SJCRH30 (cell line): ENCODE results near the gene SEMA6B. TPM values are rescaled to one million over a fixed set of nuclear protein-coding genes. Genes with fewer than 3 reads are reported as not detected.

Experiments
- DNase-seq, 2 experiments: peaks; one replicate each; pipeline ENCODE4 v3.0.0-alpha.2; 2015 to 2020
- H3K27ac ChIP-seq: fragments of 250-450 bp; sonication (Bioruptor Pico); 2 replicates; pipeline ENCODE4 v1.5.1; 2020; ENCODE audit warnings: mild to moderate bottlenecking, moderate library complexity
- H3K27me3 ChIP-seq: fragments of 250-450 bp; sonication (Bioruptor Pico); 2 replicates; pipeline ENCODE4 v1.5.1; 2020; ENCODE audit warnings: mild to moderate bottlenecking, moderate library complexity
- H3K36me3 ChIP-seq: fragments of 250-450 bp; sonication (Bioruptor Pico); 2 replicates; pipeline ENCODE4 v1.5.1; 2020; ENCODE audit warnings: mild to moderate bottlenecking, moderate library complexity
- H3K4me1 ChIP-seq: fragments of 250-450 bp; sonication (Bioruptor Pico); 2 replicates; pipeline ENCODE4 v1.5.1; 2020; ENCODE audit warnings: mild to moderate bottlenecking, moderate library complexity
- H3K4me3 ChIP-seq: fragments of 250-450 bp; sonication (Bioruptor Pico); 2 replicates; pipeline ENCODE4 v1.5.1; 2020; ENCODE audit warnings: mild to moderate bottlenecking, moderate library complexity
- H3K9me3 ChIP-seq: fragments of 250-450 bp; sonication (Bioruptor Pico); replicated peaks from 2 replicates; pipeline ENCODE4 v1.5.1; 2020; ENCODE audit warnings: mild to moderate bottlenecking, moderate library complexity
- total RNA-seq: library from RNA; depleted of rRNA; stranded (reverse); fragments of >200 nt; shearing (Covaris generic); gene quantifications from 2 replicates; pipeline ENCODE4 v1.2.3, GENCODE V29; 2014; rRNA removed

The SEMA6B gene
- total RNA-seq, 1 experiment from 2014 or later, result 116 TPM

DNA sequence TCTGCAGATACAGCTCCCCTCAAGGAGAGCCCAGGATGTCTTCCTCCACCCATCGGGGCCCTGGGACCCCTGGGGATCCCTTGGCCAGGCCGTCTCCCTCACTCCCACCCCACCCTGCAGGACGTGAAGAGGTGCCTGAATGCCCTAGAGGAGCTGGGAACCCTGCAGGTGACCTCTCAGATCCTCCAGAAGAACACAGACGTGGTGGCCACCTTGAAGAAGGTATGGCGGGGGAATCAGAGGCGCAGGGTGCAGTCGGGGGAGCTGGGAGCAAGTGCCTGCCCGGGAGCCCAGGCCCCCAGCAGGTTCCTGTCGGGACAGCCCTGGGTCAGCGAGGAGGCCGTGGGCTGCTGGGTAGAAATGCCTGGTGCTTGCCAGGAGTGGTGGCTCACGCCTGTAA is 60.8 kb downstream of the SEMA6B start:
- Histone ChIP-seq H3K27ac (no peak overlapping the region), H3K27me3 (no peaks in the 10 kb centered on the region), H3K4me1 (peaks cover 12% of the 10 kb centered on the region), H3K9me3 (no peaks in the 10 kb centered on the region), H3K36me3 (peaks cover 3% of the 10 kb centered on the region; the same call in 1 of the 2 replicates), H3K4me3 (no peak overlapping the region)
- DNase-seq, result no peak

DNA sequence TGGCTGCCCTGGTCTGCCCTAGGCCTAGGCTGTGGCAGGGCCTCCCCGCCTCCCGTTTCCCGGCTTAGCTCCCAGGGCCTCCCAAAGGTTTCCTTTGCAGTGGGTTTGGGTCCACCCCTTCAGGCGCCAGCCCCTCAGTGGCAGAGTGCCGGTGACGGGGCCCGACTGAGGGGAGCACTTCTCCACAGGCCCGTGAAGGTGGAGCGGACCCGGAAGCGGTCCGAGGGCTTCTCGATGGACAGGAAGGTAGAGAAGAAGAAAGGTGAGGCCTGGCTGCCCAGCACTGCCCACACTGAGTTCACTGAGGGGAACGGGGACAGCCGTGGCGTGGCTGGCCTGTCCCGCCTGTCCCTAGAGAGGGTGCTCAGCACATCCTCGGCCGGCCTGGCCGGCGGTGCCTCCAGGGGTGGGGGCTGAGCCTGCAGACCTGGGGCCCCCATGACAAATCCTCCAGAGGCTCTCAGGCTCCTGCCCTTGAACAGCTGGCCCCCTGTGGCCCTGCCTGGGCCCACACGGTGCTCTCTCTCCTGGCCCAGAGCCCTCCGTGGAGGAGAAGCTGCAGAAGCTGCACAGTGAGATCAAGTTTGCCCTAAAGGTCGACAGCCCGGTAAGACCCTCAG is 61.6 kb downstream of the SEMA6B start:
- H3K36me3 ChIP-seq, result peaks cover 8% of the 10 kb centered on the region

DNA sequence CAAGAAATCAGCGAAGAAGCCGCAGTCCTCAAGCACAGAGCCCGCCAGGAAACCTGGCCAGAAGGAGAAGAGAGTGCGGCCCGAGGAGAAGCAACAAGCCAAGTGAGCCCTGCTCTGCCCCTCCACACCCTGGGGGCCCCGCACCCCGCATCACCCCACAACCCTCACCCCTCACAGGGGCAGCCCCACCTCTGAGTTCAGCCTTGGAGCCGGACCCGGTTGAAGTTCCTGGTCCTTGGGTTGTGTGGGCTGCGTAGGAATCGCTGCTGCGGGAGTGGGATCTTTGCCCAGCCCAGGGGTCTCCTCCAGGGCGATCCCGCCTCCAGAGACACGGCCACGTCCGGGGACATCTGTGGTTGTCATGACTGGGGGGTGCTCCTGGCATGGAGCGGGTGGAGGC is 63.2 kb downstream of the SEMA6B start:
- H3K36me3 ChIP-seq, result peaks cover 23% of the 10 kb centered on the region
- no peaks in the 10 kb centered on the region for H3K4me1 ChIP-seq
- no peaks in the 10 kb centered on the region for H3K27me3 ChIP-seq
- H3K27ac ChIP-seq, result no peak overlapping the region
- peaks cover 3% of the 10 kb centered on the region; the same call in 1 of the 2 replicates for H3K9me3 ChIP-seq
- DNase-seq, result no peak
- no peak overlapping the region for H3K4me3 ChIP-seq

More for the DNA sequence above, 61.6 kb downstream of the SEMA6B start:
- Histone ChIP-seq H3K27me3 (no peaks in the 10 kb centered on the region), H3K4me1 (peaks cover 6% of the 10 kb centered on the region), H3K9me3 (no peaks in the 10 kb centered on the region; the same call in 1 of the 2 replicates), H3K27ac (no peak overlapping the region), H3K4me3 (no peak overlapping the region)
- DNase-seq, result no peak

DNA sequence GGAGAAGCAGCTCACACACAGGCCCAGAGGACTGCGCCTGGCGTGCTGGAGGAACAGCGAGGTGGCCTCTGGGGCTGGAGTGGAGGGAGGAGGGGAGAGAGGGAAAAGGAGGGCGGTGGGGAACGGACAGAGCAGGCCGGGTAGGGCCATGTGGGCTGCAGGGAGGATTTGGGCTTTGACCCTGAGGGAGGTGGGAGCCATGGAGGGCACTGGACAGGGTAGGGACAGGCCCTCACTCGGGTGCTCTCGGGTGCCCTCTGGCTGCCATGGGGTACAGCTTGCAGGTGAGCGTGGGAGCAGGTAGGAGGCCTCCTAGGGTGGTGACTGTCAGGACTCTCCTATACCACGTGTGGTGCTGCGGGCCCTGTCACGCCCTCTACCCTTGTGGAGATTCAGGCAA is 64.0 kb downstream of the SEMA6B start:
- Histone ChIP-seq H3K9me3 (peaks cover 3% of the 10 kb centered on the region; the same call in 1 of the 2 replicates), H3K27ac (no peak overlapping the region), H3K36me3 (peaks cover 25% of the 10 kb centered on the region), H3K27me3 (no peaks in the 10 kb centered on the region), H3K4me1 (no peaks in the 10 kb centered on the region), H3K4me3 (no peak overlapping the region)
- no peak for DNase-seq

DNA sequence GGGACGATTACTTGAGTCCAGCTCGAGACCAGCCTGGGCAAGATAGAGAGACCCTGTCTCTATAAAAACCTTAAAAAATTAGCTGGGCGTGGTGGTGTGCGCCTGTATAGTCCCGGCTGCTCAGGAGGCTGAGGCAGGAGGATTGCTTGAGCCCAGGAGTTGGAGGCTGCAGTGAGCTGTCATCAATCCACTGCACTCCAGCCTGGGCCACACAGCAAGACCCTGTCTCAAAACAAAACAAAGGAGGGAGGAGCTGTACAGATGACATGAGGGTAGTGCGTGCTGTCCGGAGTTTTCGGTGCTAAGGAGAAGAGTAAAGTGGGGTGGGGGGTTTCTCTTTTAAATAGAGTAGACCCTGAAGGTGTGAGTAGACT is 64.8 kb downstream of the SEMA6B start:
- Histone ChIP-seq H3K27ac (no peak overlapping the region), H3K4me3 (no peak overlapping the region), H3K4me1 (no peaks in the 10 kb centered on the region), H3K9me3 (peaks cover 3% of the 10 kb centered on the region; the same call in 1 of the 2 replicates), H3K27me3 (no peaks in the 10 kb centered on the region), H3K36me3 (peaks cover 31% of the 10 kb centered on the region)
- no peak for DNase-seq

DNA sequence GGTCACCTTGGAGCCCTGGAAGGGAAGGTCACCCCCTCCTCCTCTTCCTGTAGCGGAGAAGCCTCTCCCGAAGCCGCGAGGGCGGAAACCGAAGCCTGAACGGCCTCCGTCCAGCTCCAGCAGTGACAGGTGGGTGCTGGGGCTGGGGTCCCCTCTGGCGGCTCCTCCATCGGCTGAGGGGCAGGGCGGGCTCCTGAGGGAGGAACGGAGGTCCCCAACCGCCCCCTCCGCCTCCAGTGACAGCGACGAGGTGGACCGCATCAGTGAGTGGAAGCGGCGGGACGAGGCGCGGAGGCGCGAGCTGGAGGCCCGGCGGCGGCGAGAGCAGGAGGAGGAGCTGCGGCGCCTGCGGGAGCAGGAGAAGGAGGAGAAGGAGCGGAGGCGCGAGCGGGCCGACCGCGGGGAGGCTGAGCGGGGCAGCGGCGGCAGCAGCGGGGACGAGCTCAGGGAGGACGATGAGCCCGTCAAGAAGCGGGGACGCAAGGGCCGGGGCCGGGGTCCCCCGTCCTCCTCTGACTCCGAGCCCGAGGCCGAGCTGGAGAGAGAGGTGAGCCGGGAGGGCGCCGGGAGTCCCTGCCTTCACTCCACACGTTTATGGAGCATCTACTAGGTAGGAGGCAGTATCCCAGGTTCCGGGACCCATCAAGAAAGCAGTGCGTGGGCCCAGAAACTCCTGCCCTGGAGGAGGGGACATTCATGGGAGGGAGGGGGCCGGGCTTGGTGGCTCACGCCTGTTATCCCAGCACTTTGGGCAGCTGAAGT is 65.4 kb downstream of the SEMA6B start:
- Histone ChIP-seq H3K4me1 (no peaks in the 10 kb centered on the region), H3K9me3 (peaks cover 3% of the 10 kb centered on the region; the same call in 1 of the 2 replicates), H3K27me3 (no peaks in the 10 kb centered on the region), H3K4me3 (no peak overlapping the region), H3K27ac (no peak overlapping the region), H3K36me3 (peaks cover 35% of the 10 kb centered on the region)
- no peak for DNase-seq

DNA sequence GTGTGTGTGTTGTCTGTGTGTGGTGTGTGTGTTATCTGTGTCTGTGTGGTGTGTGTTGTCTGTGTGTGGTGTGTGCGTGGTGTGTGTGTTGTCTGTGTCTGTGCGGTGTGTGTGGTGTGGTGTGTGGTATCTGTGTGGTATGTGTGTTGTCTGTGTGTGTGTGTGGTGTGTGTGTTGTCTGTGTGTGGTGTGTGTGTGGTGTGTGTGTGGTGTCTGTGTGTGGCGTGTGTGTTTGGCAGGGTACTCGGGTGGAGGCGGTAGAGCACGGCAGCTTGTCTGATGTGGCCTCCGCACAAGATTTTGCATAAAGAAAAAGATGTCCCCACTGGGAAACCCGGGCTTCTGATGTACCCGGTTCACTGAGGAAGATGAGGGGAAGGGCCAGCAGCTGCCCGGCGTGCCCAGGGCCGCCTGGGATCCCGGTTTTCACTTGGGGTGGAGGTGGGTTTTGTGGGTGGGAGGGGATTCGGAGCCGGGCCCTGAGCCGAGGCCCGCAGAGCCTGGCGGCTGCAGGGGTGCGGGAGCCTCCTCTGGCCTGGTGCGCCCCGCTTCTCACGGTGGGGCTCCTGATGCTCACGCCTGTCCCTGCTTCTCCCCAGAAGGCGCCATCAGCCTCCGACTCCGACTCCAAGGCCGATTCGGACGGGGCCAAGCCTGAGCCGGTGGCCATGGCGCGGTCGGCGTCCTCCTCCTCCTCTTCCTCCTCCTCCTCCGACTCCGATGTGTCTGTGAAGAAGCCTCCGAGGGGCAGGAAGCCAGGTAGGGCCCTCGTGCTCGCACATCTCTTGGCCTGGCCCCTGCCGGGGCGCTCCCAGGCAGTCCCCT is 66.2 kb downstream of the SEMA6B start:
- Histone ChIP-seq H3K4me1 (no peaks in the 10 kb centered on the region), H3K36me3 (peaks cover 38% of the 10 kb centered on the region), H3K27ac (no peak overlapping the region), H3K9me3 (peaks cover 3% of the 10 kb centered on the region; the same call in 1 of the 2 replicates), H3K4me3 (no peak overlapping the region), H3K27me3 (no peaks in the 10 kb centered on the region)
- DNase-seq, result no peak

Other genes with a start within 250 kb of the SEMA6B start
- 9.7 and 11.9 TPM in 2 replicates for gene STAP2, start 220.9 kb downstream of the SEMA6B start, total RNA-seq
- 3.8 and 8.3 TPM in 2 replicates for gene MPND, start 216.1 kb downstream of the SEMA6B start, total RNA-seq
- gene SH3GL1, start 159.1 kb downstream of the SEMA6B start, total RNA-seq, result 56.9 and 60.0 TPM in 2 replicates
- gene CHAF1A, start 157.0 kb downstream of the SEMA6B start, total RNA-seq, result 44.2 and 54.6 TPM in 2 replicates
- 37.9 and 41.4 TPM in 2 replicates for gene UBXN6, start 101.9 kb downstream of the SEMA6B start, total RNA-seq
- 61.5 and 64.4 TPM in 2 replicates for gene HDGFL2, start 87.4 kb downstream of the SEMA6B start, total RNA-seq
- 0.16 and 0.18 TPM in 2 replicates for gene PLIN4, start 41.2 kb downstream of the SEMA6B start, total RNA-seq
- gene PLIN5, start 24.5 kb downstream of the SEMA6B start, total RNA-seq, result 0.38 and 1.1 TPM in 2 replicates
- 0.15 and 0.38 TPM in 2 replicates for gene LRG1, start 19.6 kb downstream of the SEMA6B start, total RNA-seq
- gene TNFAIP8L1, start 79.8 kb upstream of the SEMA6B start, total RNA-seq, result 8.5 and 8.8 TPM in 2 replicates
- gene MYDGF, start 110.7 kb upstream of the SEMA6B start, total RNA-seq, result 71.9 and 86.8 TPM in 2 replicates
- gene DPP9, start 164.2 kb upstream of the SEMA6B start, total RNA-seq, result 53.4 and 62.8 TPM in 2 replicates
- 20.0 and 20.1 TPM in 2 replicates for gene FEM1A, start 232.1 kb upstream of the SEMA6B start, total RNA-seq